HG03095 (cell line): ENCODE data around the gene OXT.

ENCODE experiments used
- ATAC-seq: cut with Tn5 transposase; IDR thresholded peaks from one replicate; pipeline ENCODE4 v1.9.1; 2021; ENCODE audit warnings: moderate library complexity; ENCODE audit not compliant: unreplicated experiment

The OXT gene

DNA sequence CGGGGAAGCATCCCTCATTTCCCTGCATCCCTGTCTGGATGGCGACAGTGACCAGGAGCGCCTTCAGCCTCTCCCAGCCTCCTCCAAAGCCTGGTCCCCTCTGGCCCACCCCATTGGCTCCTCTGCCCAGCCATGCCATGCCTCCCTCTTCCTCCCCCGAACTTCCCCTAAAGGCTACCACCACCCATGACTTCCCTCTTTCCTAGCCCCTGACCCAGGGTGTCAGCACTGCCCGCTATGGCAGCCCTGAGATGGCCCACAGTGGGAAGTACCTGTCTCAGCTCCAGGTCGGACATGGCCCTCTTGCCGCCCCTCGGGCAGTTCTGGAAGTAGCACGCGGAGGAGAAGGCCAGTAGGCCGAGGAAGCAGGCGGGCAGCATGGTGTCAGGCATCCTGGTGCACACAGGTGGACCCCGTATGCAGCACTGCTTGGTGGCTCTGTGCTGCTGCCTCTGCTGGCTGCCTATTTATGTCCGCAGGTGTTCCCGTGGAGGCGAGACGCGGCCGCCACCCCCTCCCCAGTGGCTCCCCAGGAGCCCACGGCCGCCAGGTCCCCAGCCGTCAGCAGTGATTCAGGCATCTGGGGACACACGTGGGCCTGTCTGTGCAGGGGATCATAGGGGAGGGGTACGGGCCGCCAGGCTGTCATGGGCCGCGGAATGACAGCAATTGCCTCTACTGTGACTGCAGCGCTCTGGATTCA is 13.0 kb downstream of the OXT start, which contains the start of gene AVP:
Gene AVP (minus strand): TSS at position 442 of the 703 bp plus-strand sequence. CDS start 50 bp downstream, at position 392.
- no peak for ATAC-seq

GRCh38 chr20:3084986-3085360 is 13.6 kb downstream of the OXT start:
- no peak for ATAC-seq

DNA sequence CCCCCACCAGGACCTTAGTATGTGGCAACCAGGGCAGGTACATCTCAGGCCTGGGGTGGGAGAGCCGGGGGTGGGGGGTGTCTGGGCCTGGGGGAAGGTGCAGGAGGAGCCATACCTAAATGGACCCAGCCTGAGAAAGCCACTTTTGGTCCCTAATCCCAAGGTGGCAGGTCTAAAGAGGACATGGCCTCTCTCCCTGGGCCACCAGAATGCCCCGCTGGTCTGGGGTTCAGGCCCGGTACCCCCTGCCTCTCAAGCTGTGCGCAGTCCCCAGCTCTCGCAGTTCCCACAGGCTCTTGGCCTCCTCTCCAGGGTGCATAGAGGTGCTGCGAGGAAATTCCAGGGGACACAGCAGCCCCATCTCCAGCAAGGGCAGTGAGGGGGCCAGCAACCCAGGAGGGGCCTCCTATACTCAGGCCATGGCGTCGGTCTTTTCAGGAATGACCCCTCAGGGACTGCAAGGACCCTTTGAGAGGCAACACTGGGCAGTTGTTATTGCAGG is 14.2 kb downstream of the OXT start:
- no peak for ATAC-seq

- ATAC-seq, result no peak
These were observed 16.6 kb downstream of the OXT start for GRCh38 chr20:3088031-3088430.

GRCh38 chr20:3090565-3090964 is 19.1 kb downstream of the OXT start:
- ATAC-seq, result no peak

- no peak for ATAC-seq
These were observed 21.4 kb downstream of the OXT start for GRCh38 chr20:3092611-3093379.

- ATAC-seq, result no peak
These were observed 22.5 kb downstream of the OXT start for GRCh38 chr20:3093861-3094361.

DNA sequence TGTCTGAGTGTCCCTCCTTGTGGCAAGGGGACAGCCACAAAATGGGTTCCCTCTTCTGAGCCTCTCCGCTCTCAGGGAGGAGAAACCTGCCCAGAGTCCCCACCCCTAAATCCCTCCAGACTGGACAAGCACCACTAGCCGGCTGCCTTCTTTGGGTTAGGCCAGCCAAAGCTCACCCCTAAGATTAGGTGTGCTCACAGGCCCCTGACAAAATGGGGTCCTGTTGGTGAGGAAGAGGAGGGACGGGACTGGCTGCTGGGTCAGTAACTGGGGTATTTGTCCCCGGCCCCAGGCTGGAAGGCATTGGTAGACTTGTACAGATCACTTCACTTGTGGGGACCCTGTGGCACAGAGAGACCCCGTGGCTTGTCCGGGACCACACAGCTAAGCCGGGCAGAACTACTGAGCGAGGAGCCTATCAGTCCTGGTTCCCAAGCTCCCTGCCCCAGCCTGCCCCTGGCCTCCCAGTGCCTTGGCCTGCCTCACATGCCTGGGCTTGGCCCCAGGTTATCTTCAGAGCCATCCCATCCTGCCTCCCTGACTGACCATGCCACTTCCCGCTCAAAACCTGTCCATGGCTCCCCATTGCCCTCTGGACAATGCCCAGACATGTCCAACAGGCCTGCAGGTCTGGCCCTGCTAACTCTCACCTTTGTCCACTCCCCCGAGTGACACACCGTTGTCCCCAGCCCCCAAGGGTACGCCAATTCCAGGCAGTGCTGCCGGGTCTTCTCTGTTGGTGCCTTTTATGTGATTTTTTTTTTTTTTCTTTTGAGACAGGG is 23.6 kb downstream of the OXT start:
- ATAC-seq, result no peak

DNA sequence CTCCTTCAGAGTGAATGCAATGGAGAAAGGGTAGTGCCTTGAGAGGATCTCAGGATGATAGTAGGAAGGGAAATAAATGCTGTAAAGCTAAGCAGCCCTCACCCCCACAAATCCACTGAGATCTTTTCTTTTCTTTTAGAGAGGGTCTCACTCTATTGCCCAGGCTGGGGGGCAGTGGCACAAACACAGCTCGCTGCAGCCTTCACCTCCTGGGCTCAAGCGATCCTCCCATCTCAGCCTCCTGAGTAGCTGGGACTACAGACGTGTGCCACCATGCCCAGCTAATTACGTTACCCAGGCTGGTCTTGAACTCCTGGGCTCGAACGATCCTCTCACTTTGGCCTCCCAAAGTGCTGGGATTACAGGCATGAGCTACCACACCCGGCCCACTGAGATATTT is 29.1 kb downstream of the OXT start:
- ATAC-seq, result no peak

DNA sequence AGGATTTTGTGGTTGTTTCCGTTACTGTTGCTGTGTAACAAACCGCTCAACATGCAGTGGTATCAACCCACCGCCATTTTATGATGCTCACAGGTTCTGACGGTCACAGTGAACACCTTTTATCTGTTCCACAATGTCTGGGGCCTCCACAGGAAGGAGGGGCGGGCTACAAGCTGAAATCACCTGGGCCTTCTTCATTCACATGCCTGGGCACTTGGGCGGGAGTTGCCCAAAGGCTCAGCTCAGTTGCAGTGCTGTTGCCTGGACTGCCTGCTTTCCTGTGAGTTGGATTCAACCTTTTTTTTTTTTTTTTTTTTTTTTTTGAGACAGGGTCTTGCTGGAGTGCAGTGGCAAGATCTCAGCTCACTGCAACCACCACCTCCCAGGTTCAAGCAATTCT is 29.8 kb downstream of the OXT start:
- ATAC-seq, result no peak

- ATAC-seq, result no peak
These were observed 30.5 kb downstream of the OXT start for GRCh38 chr20:3101737-3102574.

DNA sequence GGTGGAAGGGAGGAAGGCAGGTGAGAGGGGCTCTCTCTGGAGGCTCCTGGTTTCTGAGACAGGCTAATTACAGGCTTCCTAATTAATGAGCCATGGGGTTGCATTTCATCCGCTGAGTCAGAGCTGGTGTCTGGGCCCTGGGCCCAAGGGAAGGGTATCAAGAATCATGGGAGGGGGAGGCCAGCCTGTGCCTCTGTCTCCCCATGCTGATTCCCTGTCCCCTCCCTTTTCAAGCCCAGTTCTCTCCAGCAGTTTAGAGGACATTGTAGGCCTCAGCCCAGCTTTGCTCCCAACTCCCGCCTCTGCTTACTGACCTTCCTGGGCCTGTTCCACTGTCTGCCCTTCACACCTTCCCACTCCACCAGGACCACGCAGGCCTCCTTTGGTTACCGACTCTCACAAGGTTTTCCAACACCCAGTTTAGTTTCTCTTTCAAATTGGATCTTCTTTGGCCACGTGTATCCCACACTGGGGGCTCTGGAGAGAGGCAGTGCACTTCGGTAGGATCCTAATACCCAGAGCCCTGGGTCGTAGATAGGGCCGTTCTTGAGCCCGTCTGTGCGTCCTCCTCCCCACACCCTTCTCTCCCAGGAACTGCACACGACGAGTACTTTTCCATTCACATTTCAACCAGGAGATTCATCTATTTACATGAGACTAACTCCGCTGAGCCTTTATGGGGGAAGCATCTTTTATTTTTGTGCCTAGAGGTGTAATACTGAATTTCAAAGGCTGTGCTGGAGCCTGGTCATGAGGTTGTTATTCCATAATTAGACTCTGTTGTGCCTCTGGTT is 31.4 kb downstream of the OXT start:
- no peak for ATAC-seq

DNA sequence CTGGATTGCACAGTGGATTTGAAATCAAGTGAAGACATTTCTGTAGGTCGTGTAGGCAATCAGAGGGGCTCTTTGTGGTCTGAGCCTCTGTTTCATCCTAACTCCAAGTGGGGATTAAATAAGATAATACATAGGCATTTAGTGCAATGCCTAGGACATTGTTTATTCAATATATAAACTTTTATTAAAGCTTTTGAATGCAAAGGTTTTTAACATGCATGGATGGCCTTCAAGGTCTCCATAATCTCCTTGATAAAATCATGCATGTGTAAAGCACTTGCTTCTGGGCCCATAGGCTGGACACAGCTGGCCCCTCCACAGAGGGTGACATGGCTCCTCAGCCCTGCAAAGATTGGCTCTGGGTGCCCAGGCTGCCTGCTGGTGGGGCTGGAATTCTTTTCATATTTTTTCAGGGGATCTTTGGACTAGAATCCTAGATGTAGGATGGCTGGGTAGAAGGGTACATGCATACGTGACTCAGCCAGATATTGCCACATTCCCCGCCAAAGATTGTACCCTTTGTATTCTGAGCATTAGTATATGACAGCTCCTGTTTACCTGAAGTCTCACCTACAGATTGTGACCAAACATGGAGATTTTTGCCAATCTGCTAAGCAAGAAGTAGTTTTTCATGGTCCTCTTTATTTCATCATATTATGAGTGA is 32.1 kb downstream of the OXT start:
- no peak for ATAC-seq

GRCh38 chr20:3105256-3106137 is 34.1 kb downstream of the OXT start:
- ATAC-seq, result no peak

- ATAC-seq, result no peak
These were observed 34.8 kb downstream of the OXT start for GRCh38 chr20:3106185-3106584.

DNA sequence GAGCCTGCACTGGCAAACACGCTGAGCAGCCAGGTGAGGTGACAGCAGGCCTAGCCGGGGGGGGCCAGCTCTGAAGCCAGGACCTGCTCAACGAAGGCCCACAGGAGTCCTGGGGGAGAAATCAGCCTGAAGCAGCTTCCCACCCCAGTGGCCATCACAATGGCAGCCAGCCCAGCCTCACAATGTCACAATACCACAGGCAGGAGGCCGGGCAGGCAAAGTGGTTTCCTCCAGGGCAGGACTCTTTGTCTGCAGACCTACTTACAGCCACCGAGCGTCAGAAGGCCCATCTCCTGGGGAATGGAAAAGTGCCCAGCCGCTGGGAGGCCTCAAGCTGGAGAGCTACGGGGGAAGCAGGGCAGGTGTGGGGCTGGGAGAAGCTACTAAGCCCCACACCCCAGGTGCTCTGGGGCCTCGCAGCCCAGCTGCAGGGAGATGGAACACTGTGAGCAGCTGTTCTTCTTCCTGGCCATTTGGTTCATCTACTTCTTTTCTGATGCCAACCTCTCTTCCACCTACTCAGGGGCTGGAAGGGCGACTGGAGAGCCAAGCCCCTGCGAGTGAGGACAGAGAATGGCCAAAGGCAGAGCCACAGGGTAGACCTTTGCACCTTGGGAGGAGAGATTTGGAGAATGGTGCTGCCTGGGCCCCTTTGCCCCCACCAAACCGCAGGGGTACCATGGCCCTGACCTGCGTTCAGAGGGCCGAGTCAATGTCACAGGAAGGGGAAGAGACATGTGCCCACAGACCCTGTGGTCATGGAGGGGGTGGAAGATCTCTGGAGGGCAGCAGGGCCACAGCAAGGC is 35.4 kb downstream of the OXT start:
- ATAC-seq, result no peak

DNA sequence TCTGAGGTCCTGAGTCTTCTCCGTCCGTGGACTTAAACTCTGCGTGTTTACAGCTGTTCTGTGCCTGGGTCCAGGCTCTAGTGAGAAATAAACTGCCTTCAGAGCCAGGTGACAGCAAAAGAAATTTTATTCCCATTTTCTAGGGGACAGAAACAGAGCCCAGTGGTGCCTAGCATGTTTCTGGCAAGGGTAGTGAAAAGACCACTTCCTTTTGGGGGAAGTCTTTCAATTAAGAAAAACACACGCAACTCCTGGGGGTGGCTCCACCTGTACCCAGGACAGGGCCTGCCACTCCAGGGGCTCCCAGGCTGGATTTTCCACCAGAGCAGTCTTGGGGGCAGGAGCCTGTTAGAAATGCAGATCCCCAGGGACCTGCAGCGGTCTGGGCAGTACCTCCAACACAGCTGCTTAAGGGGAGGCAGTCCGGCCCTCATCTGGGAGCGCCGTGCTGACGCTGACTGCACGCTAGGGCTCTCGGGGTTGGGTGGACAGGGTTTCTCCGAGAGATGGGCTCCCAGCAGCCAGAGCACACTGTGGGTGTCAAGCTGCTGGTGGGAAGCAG is 36.1 kb downstream of the OXT start:
- no peak for ATAC-seq
